ENCODE results near the gene SKAP2.

SKAP2 gene

GRCh38 chr7:26626687-26627086 lies 237.7 kb downstream of the SKAP2 start:
- Histone ChIP-seq H3K27me3 (ENCODE audit: insufficient read depth, low read length) (peaks cover 30% of the 10 kb centered on the region; the same call in 1 of the 2 replicates), H3K36me3 (ENCODE audit: insufficient read depth, low read length) (no peaks in the 10 kb centered on the region), H3K4me1 (ENCODE audit: control insufficient read depth, insufficient read depth, low read length, unreplicated experiment) (no peaks in the 10 kb centered on the region), H3K27ac (ENCODE audit: low read depth, low read length) (no peak overlapping the region), H3K79me2 (ENCODE audit: control insufficient read depth, insufficient read depth, low read length, unreplicated experiment) (no peaks in the 10 kb centered on the region), H3K4me3 (ENCODE audit: low read depth, low read length) (no peak overlapping the region), H2AFZ (ENCODE audit: low read length, unreplicated experiment) (no peak overlapping the region)

- Histone ChIP-seq H3K27me3 (ENCODE audit: insufficient read depth, low read length) (peaks cover 30% of the 10 kb centered on the region; the same call in 1 of the 2 replicates), H3K4me1 (ENCODE audit: control insufficient read depth, insufficient read depth, low read length, unreplicated experiment) (no peaks in the 10 kb centered on the region), H3K27ac (ENCODE audit: low read depth, low read length) (no peak overlapping the region), H3K4me3 (ENCODE audit: low read depth, low read length) (no peak overlapping the region), H3K36me3 (ENCODE audit: insufficient read depth, low read length) (no peaks in the 10 kb centered on the region), H2AFZ (ENCODE audit: low read length, unreplicated experiment) (no peak overlapping the region), H3K79me2 (ENCODE audit: control insufficient read depth, insufficient read depth, low read length, unreplicated experiment) (no peaks in the 10 kb centered on the region)
Observed at GRCh38 chr7:26626156-26626555, 238.2 kb downstream of the SKAP2 start.

- Histone ChIP-seq H3K79me2 (ENCODE audit: control insufficient read depth, insufficient read depth, low read length, unreplicated experiment) (no peaks in the 10 kb centered on the region), H2AFZ (ENCODE audit: low read length, unreplicated experiment) (no peak overlapping the region), H3K4me1 (ENCODE audit: control insufficient read depth, insufficient read depth, low read length, unreplicated experiment) (no peaks in the 10 kb centered on the region), H3K4me3 (ENCODE audit: low read depth, low read length) (no peak overlapping the region), H3K36me3 (ENCODE audit: insufficient read depth, low read length) (no peaks in the 10 kb centered on the region), H3K27me3 (ENCODE audit: insufficient read depth, low read length) (peaks cover 30% of the 10 kb centered on the region; the same call in 1 of the 2 replicates), H3K27ac (ENCODE audit: low read depth, low read length) (no peak overlapping the region)
Observed at GRCh38 chr7:26625286-26625685, 239.1 kb downstream of the SKAP2 start.

GRCh38 chr7:26624839-26625238 lies 239.6 kb downstream of the SKAP2 start:
- Histone ChIP-seq H3K27me3 (ENCODE audit: insufficient read depth, low read length) (peaks cover 30% of the 10 kb centered on the region; the same call in 1 of the 2 replicates), H3K36me3 (ENCODE audit: insufficient read depth, low read length) (no peaks in the 10 kb centered on the region), H2AFZ (ENCODE audit: low read length, unreplicated experiment) (no peak overlapping the region), H3K4me1 (ENCODE audit: control insufficient read depth, insufficient read depth, low read length, unreplicated experiment) (no peaks in the 10 kb centered on the region), H3K27ac (ENCODE audit: low read depth, low read length) (no peak overlapping the region), H3K79me2 (ENCODE audit: control insufficient read depth, insufficient read depth, low read length, unreplicated experiment) (no peaks in the 10 kb centered on the region), H3K4me3 (ENCODE audit: low read depth, low read length) (no peak overlapping the region)

GRCh38 chr7:26624431-26624830 lies 240.0 kb downstream of the SKAP2 start:
- no peak overlapping the region for H3K4me3 ChIP-seq (ENCODE audit: low read depth, low read length)
- H2AFZ ChIP-seq (ENCODE audit: low read length, unreplicated experiment): no peak overlapping the region
- H3K27ac ChIP-seq (ENCODE audit: low read depth, low read length): no peak overlapping the region
- no peaks in the 10 kb centered on the region for H3K79me2 ChIP-seq (ENCODE audit: control insufficient read depth, insufficient read depth, low read length, unreplicated experiment)
- no peaks in the 10 kb centered on the region for H3K36me3 ChIP-seq (ENCODE audit: insufficient read depth, low read length)
- peaks cover 30% of the 10 kb centered on the region; the same call in 1 of the 2 replicates for H3K27me3 ChIP-seq (ENCODE audit: insufficient read depth, low read length)
- H3K4me1 ChIP-seq (ENCODE audit: control insufficient read depth, insufficient read depth, low read length, unreplicated experiment): no peaks in the 10 kb centered on the region

- peaks cover 26% of the 10 kb centered on the region; the same call in 1 of the 2 replicates for H3K27me3 ChIP-seq (ENCODE audit: insufficient read depth, low read length)
- H3K79me2 ChIP-seq (ENCODE audit: control insufficient read depth, insufficient read depth, low read length, unreplicated experiment): no peaks in the 10 kb centered on the region
- no peak overlapping the region for H3K4me3 ChIP-seq (ENCODE audit: low read depth, low read length)
- H3K27ac ChIP-seq (ENCODE audit: low read depth, low read length): no peak overlapping the region
- no peaks in the 10 kb centered on the region for H3K4me1 ChIP-seq (ENCODE audit: control insufficient read depth, insufficient read depth, low read length, unreplicated experiment)
- no peak overlapping the region for H2AFZ ChIP-seq (ENCODE audit: low read length, unreplicated experiment)
- H3K36me3 ChIP-seq (ENCODE audit: insufficient read depth, low read length): no peaks in the 10 kb centered on the region
Observed at GRCh38 chr7:26620352-26620751, 244.0 kb downstream of the SKAP2 start.

GRCh38 chr7:26619348-26619984 lies 244.9 kb downstream of the SKAP2 start:
- Histone ChIP-seq H3K36me3 (ENCODE audit: insufficient read depth, low read length) (no peaks in the 10 kb centered on the region), H3K27me3 (ENCODE audit: insufficient read depth, low read length) (peaks cover 17% of the 10 kb centered on the region; the same call in 1 of the 2 replicates), H2AFZ (ENCODE audit: low read length, unreplicated experiment) (no peak overlapping the region)

GRCh38 chr7:26618898-26619297 lies 245.5 kb downstream of the SKAP2 start:
- H3K79me2 ChIP-seq (ENCODE audit: control insufficient read depth, insufficient read depth, low read length, unreplicated experiment): no peaks in the 10 kb centered on the region
- peaks cover 15% of the 10 kb centered on the region; the same call in 1 of the 2 replicates for H3K27me3 ChIP-seq (ENCODE audit: insufficient read depth, low read length)
- no peak overlapping the region for H3K27ac ChIP-seq (ENCODE audit: low read depth, low read length)
- no peaks in the 10 kb centered on the region for H3K4me1 ChIP-seq (ENCODE audit: control insufficient read depth, insufficient read depth, low read length, unreplicated experiment)
- H3K4me3 ChIP-seq (ENCODE audit: low read depth, low read length): no peak overlapping the region
- no peak overlapping the region for H2AFZ ChIP-seq (ENCODE audit: low read length, unreplicated experiment)
- H3K36me3 ChIP-seq (ENCODE audit: insufficient read depth, low read length): no peaks in the 10 kb centered on the region

More at GRCh38 chr7:26619348-26619984, 244.9 kb downstream of the SKAP2 start:
- Histone ChIP-seq H3K4me1 (ENCODE audit: control insufficient read depth, insufficient read depth, low read length, unreplicated experiment) (no peaks in the 10 kb centered on the region), H3K79me2 (ENCODE audit: control insufficient read depth, insufficient read depth, low read length, unreplicated experiment) (no peaks in the 10 kb centered on the region), H3K27ac (ENCODE audit: low read depth, low read length) (no peak overlapping the region), H3K4me3 (ENCODE audit: low read depth, low read length) (no peak overlapping the region)

- no peak overlapping the region for H3K27ac ChIP-seq (ENCODE audit: low read depth, low read length)
- no peaks in the 10 kb centered on the region for H3K4me1 ChIP-seq (ENCODE audit: control insufficient read depth, insufficient read depth, low read length, unreplicated experiment)
- no peak overlapping the region for H3K4me3 ChIP-seq (ENCODE audit: low read depth, low read length)
- H3K36me3 ChIP-seq (ENCODE audit: insufficient read depth, low read length): no peaks in the 10 kb centered on the region
- peaks cover 15% of the 10 kb centered on the region; the same call in 1 of the 2 replicates for H3K27me3 ChIP-seq (ENCODE audit: insufficient read depth, low read length)
- no peaks in the 10 kb centered on the region for H3K79me2 ChIP-seq (ENCODE audit: control insufficient read depth, insufficient read depth, low read length, unreplicated experiment)
- H2AFZ ChIP-seq (ENCODE audit: low read length, unreplicated experiment): no peak overlapping the region
Observed at GRCh38 chr7:26618449-26618848, 245.9 kb downstream of the SKAP2 start.
